ENCODE measurements around the gene VSIG10. TPM values are rescaled to one million over a fixed set of nuclear protein-coding genes. Genes with fewer than 3 reads are reported as not detected.

Gene VSIG10
- total RNA-seq, result 28.8 TPM

DNA sequence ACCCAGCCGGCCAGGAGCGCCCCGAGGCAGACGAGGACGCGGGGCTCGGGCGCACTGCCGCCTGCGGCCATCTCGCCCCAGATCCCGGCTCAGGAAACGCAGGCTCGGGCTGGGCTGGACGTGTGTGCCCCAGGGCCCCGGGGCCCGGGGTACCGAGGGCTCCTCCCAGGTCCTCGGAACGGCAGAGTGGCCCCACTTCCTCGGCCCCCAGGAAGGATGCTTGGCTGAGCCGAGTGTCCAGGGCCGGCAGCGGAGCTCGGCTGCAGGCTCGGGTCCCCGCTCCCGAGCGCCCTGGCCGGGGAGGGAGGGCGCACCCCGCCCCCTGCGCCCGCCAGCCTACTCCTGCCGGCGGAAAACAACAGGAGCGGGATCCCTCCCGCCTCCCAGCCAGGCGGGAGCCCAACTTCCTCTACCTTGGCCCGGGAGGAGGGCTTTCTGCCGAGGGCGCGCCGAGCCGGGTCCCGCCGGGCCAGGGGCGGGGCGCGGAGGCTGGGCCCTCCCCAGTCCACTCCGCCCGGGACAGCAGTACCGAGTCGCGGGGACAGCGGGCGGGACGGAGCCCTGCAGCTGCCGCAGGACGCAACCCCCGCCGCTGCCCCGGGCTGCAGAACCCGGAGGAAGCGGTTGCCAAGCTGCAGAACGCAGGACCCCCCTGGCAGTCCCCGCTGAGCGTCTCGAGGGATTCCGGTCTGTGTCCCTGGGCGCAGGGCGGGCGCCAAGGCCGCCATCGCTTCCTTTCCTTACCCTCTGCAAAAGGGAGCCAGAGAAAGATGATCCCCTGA is at the start of gene VSIG10:
Gene VSIG10 (minus strand): TSS at position 411 of the 782 bp plus-strand sequence. CDS start 340 bp downstream, at position 71.

DNA sequence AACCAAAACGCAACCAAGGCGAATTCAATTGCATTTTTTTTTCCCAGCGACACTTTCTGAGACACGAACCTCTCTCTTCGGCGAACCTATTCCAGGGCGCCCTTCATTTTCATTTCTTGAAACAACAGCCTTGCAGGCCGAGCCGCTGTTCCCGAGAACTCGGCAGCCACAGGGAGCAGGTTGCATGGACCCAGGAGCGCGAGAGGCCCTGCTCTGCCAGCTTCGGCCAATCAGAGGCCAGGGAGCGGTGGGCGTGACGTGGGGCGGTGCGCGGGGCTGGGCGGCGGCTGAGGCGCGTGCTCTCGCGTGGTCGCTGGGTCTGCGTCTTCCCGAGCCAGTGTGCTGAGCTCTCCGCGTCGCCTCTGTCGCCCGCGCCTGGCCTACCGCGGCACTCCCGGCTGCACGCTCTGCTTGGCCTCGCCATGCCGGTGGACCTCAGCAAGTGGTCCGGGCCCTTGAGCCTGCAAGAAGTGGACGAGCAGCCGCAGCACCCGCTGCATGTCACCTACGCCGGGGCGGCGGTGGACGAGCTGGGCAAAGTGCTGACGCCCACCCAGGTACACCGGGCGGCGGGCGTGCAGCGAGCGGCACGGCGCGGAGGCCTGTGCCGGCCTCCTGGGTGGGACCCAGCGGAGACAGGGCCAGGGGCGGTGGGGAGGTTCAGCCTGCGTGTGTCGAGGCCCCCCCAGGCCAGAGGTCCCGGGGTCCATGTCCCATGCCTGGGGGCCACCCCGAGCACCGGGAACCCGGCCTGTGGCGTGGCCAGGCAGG is 32.2 kb upstream of the VSIG10 start, which contains the start of gene PEBP1:
Gene PEBP1 (plus strand): TSS at position 337 of the 771 bp plus-strand sequence. CDS start 86 bp downstream, at position 423.

GRCh38 chr12:118061011-118061872 is 42.6 kb downstream of the VSIG10 start, which contains the start of gene WSB2:
TSS of gene WSB2 (minus strand) at chr12:118061179. CDS start at chr12:118061048, 131 bp downstream.

DNA sequence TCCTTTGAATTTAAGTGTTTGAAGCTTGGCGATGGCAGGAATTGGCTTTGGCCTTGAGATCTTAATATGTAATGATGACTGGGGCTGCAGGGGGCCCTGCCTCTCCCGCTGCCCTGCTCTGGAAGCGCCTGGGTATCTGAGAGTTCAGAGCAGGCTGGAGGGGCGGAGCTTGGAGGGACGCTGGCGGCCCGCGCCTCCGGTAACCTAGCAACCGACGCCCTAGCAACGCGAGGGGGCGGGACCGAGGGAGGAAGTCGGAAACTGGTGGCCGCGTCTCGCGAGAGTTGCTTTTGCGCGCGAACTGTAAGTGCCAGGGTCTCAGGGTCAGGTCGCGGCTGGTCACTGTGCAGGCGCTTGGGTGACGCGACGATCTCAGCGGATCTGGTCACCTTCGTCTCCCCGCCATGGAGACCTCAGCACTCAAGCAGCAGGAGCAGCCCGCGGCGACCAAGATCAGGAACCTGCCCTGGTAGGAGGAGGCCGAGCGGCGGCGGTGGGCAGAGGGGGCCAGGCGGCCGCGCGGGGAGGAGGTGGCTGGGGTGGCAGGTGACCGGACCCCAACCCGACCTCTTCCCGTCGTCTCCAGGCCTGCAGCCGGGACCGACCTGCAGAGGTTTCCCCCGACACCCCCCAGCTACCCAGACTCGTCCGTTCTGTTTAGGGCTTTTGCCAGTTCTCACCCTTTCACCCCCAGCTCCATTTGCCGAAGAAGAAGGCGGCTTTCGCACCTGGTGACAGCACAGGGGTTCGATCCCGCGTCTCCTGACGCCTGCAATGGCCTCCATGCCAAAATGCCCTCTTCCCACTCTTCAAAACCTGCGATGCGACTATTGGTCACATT is 87.2 kb downstream of the VSIG10 start, which contains the start of gene RFC5:
Gene RFC5 (plus strand): TSS at position 280 of the 841 bp plus-strand sequence. CDS start 125 bp downstream, at position 405.

Small RNA genes lying within 50 kb of the gene (small RNA-seq; reads per million reads assigned to genes)
- gene AC131159.1 (ENCODE audit: low replicate concordance), result not detected

Other genes starting within 250 kb of the VSIG10 start
- gene KSR2, start 135.0 kb downstream of the VSIG10 start, total RNA-seq, result 1.1 TPM
- gene RFC5, start 87.3 kb downstream of the VSIG10 start, total RNA-seq, result 25.1 TPM
- gene WSB2, start 42.8 kb downstream of the VSIG10 start, total RNA-seq, result 36.3 TPM
- 212 TPM for gene PEBP1, start 32.1 kb upstream of the VSIG10 start, total RNA-seq